Endometrium (tissue), 2 donors: Measurements from ENCODE around the gene ENOSF1.
"Not testable (repeated sequence)": the region's sequence is repeated elsewhere in the genome, so short reads cannot be mapped to it uniquely, and the experiment has no call there.

ENCODE experiments used
- FAIRE-seq: peaks from 2 replicates; lab custom pipeline; 2012; peaks lifted over from hg19 to GRCh38; lab: Jason Lieb, UNC
- donor health status: control.
- donor health status: control.

ENOSF1 gene

DNA sequence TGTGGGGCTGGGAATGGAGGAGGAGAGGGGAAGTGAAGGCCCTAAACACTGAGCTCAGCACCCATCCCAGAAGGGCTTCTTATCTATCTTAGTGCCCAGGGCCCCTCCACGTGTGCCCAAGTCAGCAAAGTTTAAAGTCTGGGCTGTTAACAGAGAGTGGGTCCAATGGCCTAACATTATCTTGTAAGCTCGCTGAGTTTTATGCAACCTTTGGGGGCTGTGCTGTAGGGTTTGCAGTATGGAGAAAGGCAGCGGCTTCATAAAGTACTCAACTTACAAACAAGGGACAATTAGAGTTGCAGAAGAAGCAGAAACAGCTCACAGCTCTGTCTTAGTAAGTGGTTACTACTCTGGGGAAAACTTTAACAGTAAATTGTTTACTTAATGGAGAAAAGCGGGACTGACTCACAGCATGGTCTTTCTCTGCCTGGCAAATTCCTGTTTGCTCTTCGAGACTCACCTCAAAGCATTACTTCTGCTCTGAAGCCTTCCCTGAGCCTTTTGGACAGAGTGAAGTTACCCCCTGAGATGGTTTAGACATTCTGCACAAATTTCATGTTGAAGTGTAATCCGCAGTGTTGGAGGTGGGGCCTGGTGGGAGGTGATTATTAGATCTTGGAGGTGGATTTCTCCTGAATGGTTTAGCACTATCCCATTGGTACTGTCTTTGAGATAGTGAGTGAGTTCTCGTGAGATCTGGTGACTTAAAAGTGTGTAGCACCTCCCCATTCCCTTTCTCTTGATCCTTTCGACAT, 9.0 kb downstream of the ENOSF1 start:
- no peak for FAIRE-seq

DNA sequence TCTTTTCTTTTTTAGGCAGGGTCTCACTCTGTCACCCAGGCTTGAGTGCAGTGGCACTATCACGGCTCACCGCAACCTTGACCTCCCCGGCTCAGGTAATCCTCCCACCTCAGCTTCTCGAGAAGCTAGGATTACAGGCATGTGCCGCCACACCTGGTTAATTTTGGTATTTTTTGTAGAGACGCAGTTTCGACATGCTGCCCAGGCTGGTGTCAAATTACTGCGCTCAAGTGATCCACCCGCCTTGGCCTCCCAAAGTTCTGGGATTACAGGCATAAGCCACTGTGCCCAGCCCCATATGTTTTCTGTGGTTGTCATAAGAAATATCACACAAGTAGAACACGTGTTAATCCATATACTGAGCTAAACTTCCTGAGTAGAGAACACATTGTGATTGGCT, 14.6 kb downstream of the ENOSF1 start:
- no peak for FAIRE-seq

DNA sequence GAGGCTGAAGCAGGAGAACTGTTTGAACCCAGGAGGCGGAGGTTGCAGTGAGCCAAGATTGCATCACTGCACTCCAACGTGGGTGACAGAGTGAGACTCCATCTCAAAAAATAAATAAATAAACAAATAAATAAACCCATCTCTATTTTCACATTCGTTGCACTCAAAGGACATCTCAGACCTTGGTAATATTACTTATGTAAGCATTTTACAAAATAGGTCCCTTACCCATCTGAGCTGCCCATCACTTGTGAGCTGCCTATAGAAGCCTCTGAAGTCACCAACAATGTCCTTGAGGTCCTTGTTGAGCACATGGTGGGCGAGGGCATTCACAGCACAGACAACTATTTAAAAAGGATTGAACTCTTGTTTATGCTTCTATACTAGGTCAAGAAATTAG, 15.4 kb downstream of the ENOSF1 start:
- FAIRE-seq = no peak

DNA sequence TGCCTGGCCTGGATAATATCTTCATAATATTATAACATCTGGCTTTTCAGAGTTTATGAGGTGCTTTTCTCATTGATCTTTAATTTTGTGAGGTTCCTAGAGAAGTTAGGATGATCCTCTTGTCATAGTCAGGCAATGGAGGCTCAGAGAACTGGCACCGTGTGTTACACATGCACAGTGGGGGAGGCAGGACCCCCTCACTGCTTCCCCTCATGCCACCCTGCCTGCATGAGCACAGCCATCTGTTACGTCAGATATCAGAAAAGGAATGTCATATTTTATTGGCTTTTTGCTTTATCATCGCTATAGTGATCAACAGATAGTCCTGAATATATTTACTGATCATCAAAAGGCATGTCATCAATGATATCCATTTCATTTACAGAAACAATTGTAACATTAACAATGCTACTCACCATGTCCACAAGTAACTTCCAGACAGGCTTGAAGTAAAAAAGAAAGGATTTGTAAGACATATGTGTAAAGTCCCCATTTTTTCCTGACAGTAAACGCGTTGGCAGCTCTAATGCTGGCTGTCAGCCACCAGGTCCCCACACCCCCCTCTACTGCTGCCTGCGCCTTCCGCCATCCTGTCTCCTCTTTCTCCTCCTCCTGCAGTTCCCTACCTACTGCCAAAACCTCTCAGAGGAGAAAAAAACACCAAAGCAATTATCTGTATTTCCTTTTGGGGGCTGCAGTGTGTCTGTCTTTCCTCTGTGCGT, 18.8 kb downstream of the ENOSF1 start:
- no peak for FAIRE-seq

DNA sequence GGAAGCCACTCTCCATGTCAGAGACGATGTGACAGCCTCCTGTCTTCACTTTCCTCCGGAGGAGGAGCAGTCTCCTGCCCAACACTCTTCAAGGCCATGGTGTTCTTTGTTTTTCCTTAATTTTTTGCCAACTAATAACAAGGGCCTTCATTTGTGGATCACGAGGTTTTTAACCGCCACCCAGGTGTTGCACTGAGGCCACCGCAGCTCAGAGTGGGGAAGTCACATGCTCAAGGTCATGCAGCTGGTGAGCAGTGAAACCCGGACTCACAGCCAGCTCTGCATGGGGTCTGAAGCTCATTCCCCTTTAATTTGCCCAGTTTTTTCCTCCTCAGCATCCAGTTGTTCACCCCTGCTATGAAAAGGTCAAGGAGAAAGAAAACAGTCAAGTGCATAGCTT, 19.6 kb downstream of the ENOSF1 start:
- no peak for FAIRE-seq

DNA sequence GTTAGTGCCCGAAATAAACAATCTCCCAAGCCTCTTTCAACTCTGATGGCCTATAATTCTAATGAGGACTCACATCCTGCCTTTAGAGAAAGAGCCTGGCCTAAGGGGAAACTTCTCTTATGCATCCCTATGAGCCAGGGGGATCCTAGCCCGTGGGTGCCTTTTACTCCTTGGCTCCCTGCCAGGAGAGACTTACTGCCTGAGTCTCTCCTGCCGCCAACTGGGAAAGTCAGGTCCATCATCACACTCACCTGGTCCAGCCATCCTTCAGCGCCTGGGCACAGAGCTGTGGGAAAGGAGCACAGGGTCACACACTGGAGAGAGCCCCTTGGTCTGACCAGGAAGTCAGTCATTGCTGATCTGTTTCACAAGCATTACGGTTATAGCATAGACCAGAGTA, 24.1 kb downstream of the ENOSF1 start:
- no peak for FAIRE-seq

DNA sequence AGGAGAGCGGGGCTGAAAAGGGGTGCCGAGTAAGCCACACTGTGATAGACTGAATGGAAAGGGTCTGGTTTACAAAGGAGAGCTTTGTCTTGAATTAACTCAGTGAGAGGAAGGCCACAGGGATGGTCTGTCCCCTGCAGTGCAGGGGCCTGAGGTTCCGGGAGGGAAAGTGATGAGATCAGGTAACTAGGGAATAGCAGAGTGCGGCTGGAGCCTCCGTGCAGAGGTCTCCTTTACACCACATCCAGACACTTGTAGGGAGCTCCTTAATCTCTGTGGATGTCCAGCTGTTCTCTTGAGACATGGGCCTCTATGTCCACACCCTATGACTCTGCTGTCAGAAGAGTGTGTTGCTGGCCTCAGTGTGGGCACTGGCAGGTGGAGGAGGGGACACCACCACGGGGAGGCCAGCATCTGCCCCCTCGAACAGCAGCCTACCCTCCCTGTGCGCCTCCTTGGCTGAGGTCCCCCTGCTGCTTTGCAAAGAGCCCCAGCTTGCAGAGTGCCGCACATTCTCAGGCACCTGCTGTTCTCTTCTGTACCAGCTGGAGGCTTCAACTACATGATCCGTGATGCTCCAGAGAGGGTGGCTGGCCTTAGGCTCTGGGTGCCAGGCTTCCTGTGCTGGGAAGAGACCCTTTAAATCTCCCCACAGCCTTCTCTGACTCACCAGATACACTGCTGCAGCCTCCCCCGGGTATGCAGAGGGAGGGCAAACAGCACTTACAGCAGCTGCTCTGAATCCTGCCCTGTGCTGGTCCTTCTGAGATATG, 25.9 kb downstream of the ENOSF1 start:
- no peak for FAIRE-seq

DNA sequence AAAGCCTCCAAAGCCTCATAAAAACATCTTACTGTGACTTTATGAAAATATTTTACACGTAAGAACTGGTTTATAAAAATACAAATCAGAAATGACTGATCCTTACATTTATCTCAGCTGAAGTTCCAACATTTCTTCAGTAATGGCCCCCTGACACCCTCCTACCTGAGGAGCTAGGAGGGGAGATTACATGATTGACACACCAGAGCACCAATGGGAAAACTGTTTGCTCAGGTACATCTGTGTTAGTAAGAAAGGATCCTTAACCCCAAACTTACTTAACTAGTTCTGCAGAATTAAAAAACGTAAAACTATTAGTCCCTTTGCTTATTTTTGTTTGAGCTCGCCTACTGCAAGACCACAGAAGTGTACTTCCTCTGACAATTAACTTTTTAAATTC, 27.0 kb downstream of the ENOSF1 start:
- no peak for FAIRE-seq

DNA sequence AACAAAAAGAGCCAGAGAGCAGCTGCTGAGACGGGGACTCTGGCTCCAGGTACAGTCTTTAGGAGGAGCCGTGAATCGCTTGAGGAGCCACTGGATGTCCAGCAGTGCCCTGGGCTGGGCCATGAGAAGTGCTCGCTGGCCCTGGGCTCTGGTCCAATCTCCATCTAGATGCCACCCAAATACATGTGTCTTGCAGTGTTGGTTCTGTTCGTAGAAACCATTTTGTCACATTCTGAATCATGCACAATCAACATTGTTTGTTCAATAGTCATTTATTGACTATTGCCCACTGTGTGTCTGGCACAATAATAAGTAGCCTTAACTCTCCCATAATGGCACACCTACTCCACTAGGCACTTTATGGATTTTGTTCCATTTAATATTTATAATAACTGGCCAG, 28.9 kb downstream of the ENOSF1 start:
- no peak for FAIRE-seq

DNA sequence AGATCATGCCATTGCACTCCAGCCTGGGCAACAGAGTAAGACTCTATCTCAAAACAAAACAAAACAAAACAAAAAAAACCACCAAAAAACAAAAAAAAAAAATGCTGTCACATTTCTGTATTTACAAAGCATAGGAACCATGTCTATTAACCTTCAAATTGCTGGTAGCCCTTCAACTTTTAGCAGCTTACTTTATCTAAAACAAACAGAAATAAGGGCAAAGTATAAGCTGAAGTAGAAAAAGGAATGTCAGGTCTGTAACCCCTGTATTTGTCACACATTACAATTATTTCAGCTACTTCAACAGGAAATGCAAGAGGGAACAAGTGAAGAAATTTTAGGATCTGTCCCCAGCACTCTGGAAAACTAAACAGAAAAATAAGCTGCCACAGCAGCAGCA, 29.6 kb downstream of the ENOSF1 start:
- FAIRE-seq = no peak

DNA sequence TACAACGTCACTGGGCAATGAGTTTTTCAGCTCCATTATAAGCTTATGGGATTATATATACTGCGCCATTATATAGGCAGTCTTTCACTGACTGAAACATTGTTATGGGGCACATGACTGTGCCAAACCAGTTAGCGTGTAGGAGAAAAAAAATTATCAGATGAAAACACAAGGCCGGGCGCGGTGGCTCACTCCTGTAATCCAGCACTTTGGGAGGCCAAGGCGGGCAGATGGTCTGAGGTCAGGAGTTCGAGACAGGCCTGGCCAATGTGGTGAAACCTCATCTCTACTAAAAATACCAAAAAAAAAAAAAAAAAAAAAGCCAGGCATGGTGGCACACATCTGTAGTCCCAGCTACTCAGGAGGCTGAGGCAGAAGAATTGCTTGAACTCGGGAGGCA, 30.0 kb downstream of the ENOSF1 start:
- not testable (repeated sequence) for FAIRE-seq

DNA sequence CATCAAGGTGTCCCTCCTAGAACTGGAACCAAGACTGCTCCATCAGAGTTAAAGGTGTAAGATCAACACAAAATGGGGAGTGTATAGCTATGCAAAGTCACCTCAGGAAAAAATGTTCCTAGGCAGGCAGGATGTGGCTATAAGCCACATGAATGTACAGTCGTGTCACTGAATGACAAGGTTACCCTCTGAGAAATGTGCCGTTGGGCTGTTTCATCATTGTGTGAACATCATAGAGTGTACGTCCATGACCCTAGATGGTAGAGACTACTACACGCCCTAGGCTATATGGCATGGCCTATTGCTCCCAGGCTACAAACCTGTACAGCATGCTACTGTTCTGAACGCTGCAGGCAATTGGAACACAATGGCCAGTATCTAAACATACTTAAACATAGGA, 30.4 kb downstream of the ENOSF1 start:
- no peak for FAIRE-seq

DNA sequence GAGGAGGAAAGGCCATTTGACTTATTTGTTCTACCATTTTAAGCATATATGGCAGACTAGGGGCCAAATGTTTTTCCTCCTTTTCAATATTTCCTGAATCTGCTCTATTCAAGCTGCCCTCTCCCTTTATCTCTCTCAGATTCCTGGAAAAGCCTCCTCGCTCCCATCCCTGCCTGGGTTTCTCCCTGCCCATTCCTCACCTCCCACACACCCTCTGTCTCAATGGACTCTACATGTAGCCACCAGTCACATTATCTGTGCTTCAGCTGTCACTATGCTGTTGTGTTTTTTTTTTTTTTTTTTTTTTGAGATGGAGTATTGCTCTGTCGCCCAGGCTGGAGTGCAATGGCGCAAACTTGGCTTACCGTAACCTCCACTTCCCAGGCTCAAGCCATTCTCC, 32.0 kb downstream of the ENOSF1 start:
- no peak for FAIRE-seq

DNA sequence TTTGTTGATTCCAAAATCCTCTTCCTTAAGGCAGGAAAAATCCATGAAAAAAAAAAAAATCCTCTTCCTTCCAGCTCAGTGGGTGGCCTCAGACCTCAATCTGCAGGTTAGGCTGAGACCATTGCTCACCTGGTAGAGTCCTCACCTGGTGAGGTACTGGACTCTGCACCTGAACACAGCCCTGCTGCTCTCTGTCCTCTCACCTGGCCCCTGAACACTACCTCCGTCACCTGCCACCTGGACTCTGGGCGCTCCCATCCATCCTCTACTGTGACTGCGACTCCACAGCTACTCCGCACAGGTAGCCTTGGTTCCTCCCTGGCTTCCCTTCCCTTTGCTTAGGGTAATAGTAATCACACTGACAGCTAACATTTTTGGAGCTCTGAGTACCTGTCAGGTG, 32.9 kb downstream of the ENOSF1 start:
- FAIRE-seq = no peak

DNA sequence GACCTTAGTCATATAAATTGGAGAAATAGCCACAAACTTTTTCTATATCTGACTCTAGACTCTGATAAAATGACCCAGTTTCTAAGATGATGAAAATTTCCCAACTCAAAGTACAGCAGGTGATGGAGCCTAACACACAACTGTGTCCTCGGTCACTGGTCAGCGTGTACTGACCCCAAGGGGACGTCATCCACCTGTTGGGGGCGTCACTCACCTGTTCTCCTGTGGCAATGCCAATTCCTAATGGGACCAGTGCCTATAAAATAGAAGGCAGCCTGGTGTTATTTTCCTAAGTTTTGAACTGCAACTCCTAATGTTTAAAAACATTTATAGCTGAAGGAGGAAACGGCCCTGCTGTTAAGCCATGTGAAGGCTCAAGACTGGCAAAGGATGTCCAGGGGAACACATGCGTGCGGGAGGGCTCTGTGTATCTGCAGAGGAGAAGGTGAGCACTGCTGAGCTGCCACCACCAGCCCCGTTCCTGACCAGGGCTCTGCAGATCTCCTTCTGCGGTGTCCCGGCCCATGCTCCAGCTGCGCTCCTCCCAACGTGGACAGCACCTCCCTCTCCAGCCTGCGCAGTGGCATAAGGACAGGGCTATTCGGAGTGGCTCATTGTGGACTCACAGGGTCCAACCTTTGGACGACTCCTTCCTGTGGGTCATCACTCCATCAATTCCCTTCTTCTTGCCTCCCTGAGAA, 33.8 kb downstream of the ENOSF1 start:
- no peak for FAIRE-seq

DNA sequence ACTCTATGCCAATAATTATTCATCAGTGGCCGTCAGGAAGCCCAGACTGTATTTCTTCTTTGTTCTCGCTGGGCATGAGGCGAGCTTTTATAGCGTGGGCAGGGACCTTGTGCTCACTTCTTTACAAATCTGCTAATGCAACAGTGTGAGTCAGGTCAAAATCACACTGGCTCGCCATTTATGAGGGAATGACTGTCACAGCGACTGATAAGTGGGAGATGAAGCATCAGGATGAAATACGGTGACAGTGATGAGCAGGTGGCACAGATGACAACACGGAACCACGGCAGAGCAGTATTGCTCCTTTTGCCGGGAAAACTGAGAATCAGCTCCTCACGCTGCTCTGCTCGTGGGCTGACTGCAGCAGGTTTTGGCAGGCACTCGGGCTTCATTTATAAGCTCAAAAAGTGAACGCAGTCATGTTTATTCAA, 34.5 kb downstream of the ENOSF1 start:
- FAIRE-seq = no peak

DNA sequence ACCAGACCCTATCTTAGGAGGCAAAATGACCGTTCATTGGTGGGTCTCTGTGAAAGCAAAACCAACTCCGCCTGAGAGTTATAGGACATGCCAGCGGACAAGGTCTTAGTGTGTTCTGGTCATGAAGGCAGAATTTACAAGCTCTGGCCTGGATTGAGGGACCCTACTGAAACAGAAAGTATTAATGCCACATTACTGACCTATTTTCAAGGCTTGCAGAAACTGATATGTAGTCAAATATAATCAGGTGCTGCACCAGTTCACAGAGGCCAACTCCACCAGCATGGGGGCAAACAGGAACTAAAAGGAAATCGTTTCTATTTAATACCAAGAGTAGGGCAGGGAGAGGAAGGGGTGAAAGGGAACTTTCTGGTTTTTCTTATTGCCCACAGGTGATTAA, 35.3 kb downstream of the ENOSF1 start:
- no peak for FAIRE-seq

DNA sequence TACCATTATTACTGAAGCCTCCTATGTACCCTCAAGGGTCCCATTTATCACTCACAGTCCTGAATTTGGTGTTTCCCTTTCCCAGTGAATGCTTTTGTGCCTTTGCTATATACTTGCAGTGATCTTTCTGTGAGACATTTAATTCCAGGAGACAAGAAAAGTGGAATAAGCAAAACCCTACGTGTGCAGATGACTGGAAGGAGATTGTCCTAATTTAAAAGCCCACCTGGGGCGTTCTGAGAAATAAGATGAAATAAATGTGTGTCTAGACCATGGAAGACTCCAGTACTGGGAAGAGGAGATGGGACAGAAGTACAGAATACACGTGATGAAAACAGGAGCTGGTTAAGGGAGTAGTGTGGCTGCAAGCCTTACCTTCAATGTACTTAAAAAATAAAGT, 35.7 kb downstream of the ENOSF1 start:
- FAIRE-seq = no peak

DNA sequence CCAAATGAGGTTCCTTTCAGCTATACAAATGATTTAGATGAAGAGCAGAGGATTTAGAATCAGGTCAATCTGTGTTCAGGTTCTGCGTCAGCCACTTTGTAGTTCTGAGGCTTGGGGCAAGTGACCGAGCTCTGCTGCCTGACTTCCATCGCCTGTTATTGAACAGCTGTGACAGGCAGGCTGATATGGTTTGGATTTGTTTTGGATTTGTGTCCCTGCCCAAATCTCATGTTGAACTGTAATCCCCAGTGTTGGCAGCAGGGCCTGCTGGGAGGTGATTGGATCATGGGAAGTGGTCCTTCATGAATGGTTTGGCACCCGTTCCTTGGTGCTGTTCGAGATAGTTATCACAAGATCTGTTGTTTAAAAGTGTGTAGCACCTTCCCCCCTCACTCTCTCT, 36.4 kb downstream of the ENOSF1 start:
- FAIRE-seq = no peak

DNA sequence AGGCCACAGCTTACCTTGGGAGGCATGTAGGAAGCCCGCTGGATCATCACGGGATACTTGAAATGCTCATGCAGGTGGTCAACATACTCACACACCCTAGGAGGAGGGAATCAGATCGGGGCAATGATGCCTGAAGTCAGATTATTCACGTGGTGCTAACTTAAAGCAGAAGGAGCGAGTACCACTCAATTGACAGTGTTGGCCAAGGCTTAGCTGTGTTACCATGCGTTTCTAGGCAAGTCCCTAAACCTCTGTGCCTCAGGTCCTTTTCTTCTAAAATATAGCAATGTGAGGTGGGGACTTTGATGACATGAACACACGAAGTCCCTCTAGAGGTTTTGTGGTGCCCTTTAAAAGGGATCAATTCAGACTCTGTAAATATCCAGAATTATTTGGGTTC, 37.1 kb downstream of the ENOSF1 start:
- FAIRE-seq = no peak

DNA sequence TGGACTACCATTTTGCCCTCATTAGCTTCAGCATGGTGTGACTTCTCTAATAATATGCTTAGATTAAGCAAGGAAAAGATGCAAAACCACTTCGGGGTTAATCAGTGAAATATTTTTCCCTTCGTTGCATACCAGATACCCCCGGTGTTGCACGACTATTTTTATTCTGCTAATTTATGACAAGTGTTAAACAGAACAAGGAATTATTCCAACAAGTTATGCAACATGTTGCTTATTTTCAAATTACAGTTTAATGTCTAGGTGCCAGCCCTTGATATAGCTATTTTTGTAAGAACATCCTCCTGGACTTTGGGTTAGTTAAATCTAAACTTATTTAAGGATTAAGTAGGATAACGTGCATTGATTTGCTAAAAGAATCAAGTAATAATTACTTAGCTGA, 38.7 kb downstream of the ENOSF1 start:
- no peak for FAIRE-seq

DNA sequence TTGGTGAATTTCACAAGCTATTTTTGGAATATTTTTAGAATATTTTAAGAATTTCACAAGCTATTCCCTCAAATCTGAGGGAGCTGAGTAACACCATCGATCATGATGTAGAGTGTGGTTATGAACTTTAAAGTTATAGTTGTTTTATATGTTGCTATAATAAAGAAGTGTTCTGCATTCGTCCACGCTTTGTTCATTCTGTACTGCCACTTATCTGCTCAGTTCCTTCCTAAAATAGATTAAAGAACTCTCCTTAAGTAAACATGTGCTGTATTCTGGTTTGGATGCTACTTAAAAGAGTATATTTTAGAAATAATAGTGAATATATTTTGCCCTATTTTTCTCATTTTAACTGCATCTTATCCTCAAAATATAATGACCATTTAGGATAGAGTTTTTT, 39.1 kb downstream of the ENOSF1 start:
- no peak for FAIRE-seq

DNA sequence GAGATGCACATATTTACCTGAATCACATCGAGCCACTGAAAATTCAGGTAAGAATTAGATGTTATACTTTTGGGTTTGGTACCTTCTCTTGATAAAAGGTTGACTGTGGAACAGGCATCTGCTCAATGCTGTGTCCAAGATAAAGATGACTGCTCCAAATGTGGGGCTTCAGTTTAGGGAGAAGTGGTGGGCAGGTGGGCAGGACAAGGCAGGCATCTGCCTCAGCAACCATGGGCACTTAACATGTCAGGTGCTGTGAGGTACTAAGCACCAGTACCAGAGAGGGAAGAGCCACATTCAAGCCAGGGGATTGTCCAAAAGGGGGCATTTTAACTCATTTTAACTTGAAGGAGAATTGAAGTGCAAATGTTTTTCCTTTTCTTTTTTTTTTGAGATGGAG, 41.0 kb downstream of the ENOSF1 start:
- no peak for FAIRE-seq
